Fibroblast of pulmonary artery (primary cell): ENCODE data around the gene LIPJ.

Experiments used
- DNase-seq: peaks from one replicate; pipeline ENCODE4 v3.0.0-alpha.2; 2010; ENCODE audit warnings: low read depth
- H3K4me3 ChIP-seq: replicated peaks from 2 replicates; pipeline ENCODE4 v1.5.1; 2011; ENCODE audit warnings: low read depth, mild to moderate bottlenecking, control low read depth, low read length, moderate library complexity
- CTCF ChIP-seq: IDR thresholded peaks from 2 replicates; pipeline ENCODE4 v1.5.1; 2011; ENCODE audit warnings: mild to moderate bottlenecking, control low read depth, low read length, inconsistent platforms; ENCODE audit errors: missing control alignments

The LIPJ gene

GRCh38 chr10:88642963-88643362 is 56.4 kb downstream of the LIPJ start:
- DNase-seq: peak; percentile 59
- H3K4me3 ChIP-seq: no peak overlapping the region
- no peak for TF ChIP-seq CTCF

GRCh38 chr10:88647061-88647615 is 60.6 kb downstream of the LIPJ start:
- TF ChIP-seq CTCF: no peak
- DNase-seq: no peak
- H3K4me3 ChIP-seq: no peak overlapping the region

- no peak for TF ChIP-seq CTCF
- peak; percentile 92 for DNase-seq
- no peak overlapping the region for H3K4me3 ChIP-seq
These were observed 64.6 kb downstream of the LIPJ start for GRCh38 chr10:88651101-88651551.

- no peak for TF ChIP-seq CTCF
- no peak for DNase-seq
These were observed 66.1 kb downstream of the LIPJ start for GRCh38 chr10:88652616-88653015.

More at GRCh38 chr10:88652616-88653015, 66.1 kb downstream of the LIPJ start:
- no peak overlapping the region for H3K4me3 ChIP-seq
